Forelimb muscle (tissue), 1 donor: ENCODE results near the gene DPYD. TPM values are rescaled to one million over a fixed set of nuclear protein-coding genes. Genes with fewer than 3 reads are reported as not detected.

Experiments
- DNase-seq: peaks from one replicate; pipeline ENCODE4 v3.0.0-alpha.2; 2013; ENCODE audit warnings: low read depth
- polyA plus RNA-seq: library from polyadenylated mRNA; unstranded; fragments of 120-200 nt; gene quantifications from one replicate; pipeline ENCODE4 v1.2.1, GENCODE V29; 2013; ENCODE audit not compliant: insufficient read length

The DPYD gene
- polyA plus RNA-seq, 1 donor = 8.1 TPM

- no peak for DNase-seq
Observed at GRCh38 chr1:97711858-97712257, 209.0 kb downstream of the DPYD start.

- no peak for DNase-seq
Observed at GRCh38 chr1:97693601-97694000, 227.2 kb downstream of the DPYD start.

GRCh38 chr1:97691325-97691724 lies 229.5 kb downstream of the DPYD start:
- no peak for DNase-seq

- DNase-seq = no peak
Observed at GRCh38 chr1:97685360-97685759, 235.5 kb downstream of the DPYD start.

GRCh38 chr1:97680894-97681293 lies 239.9 kb downstream of the DPYD start:
- no peak for DNase-seq

- no peak for DNase-seq
Observed at GRCh38 chr1:97680470-97680869, 240.4 kb downstream of the DPYD start.

- no peak for DNase-seq
Observed at GRCh38 chr1:97677702-97678101, 243.1 kb downstream of the DPYD start.

GRCh38 chr1:97674517-97674916 lies 246.3 kb downstream of the DPYD start:
- no peak for DNase-seq

- DNase-seq = no peak
Observed at GRCh38 chr1:97668945-97669344, 251.9 kb downstream of the DPYD start.

GRCh38 chr1:97660431-97661105 lies 260.3 kb downstream of the DPYD start:
- no peak for DNase-seq

- no peak for DNase-seq
Observed at GRCh38 chr1:97654876-97655585, 265.8 kb downstream of the DPYD start.

- DNase-seq = no peak
Observed at GRCh38 chr1:97651250-97651649, 269.6 kb downstream of the DPYD start.

GRCh38 chr1:97649591-97649990 lies 271.2 kb downstream of the DPYD start:
- DNase-seq = no peak

GRCh38 chr1:97647776-97648175 lies 273.1 kb downstream of the DPYD start:
- no peak for DNase-seq

- no peak for DNase-seq
Observed at GRCh38 chr1:97646071-97646470, 274.8 kb downstream of the DPYD start.

GRCh38 chr1:97640677-97641076 lies 280.2 kb downstream of the DPYD start:
- no peak for DNase-seq

- no peak for DNase-seq
Observed at GRCh38 chr1:97636941-97637340, 283.9 kb downstream of the DPYD start.

GRCh38 chr1:97634758-97635157 lies 286.1 kb downstream of the DPYD start:
- no peak for DNase-seq

GRCh38 chr1:97632776-97633175 lies 288.1 kb downstream of the DPYD start:
- no peak for DNase-seq

- DNase-seq = no peak
Observed at GRCh38 chr1:97632075-97632474, 288.8 kb downstream of the DPYD start.

GRCh38 chr1:97630948-97631347 lies 289.9 kb downstream of the DPYD start:
- no peak for DNase-seq

- DNase-seq = no peak
Observed at GRCh38 chr1:97630281-97630680, 290.6 kb downstream of the DPYD start.

GRCh38 chr1:97623220-97623619 lies 297.6 kb downstream of the DPYD start:
- no peak for DNase-seq

- DNase-seq = no peak
Observed at GRCh38 chr1:97621955-97622354, 298.9 kb downstream of the DPYD start.
